HG02973 (cell line): ENCODE measurements around the gene MEX3D.

ENCODE experiments used
- ATAC-seq: cut with Tn5 transposase; IDR thresholded peaks from one replicate; pipeline ENCODE4 v1.9.1; 2021; ENCODE audit warnings: moderate library complexity; ENCODE audit not compliant: unreplicated experiment

MEX3D gene

GRCh38 chr19:1574354-1575136 lies 6.4 kb upstream of the MEX3D start:
- ATAC-seq, result no peak

GRCh38 chr19:1572795-1573194 lies 4.7 kb upstream of the MEX3D start:
- no peak for ATAC-seq

GRCh38 chr19:1571358-1571757 lies 3.2 kb upstream of the MEX3D start:
- no peak for ATAC-seq

- ATAC-seq, result no peak
Observed at GRCh38 chr19:1570836-1571235, 2.7 kb upstream of the MEX3D start.

- no peak for ATAC-seq
Observed at GRCh38 chr19:1569997-1570396, 1.9 kb upstream of the MEX3D start.

- no peak for ATAC-seq
Observed at GRCh38 chr19:1567848-1568227, 287 bp downstream of the MEX3D start.

- ATAC-seq, result no peak
Observed at GRCh38 chr19:1567116-1567847, 843 bp downstream of the MEX3D start.

- no peak for ATAC-seq
Observed at GRCh38 chr19:1566392-1567115, 1.6 kb downstream of the MEX3D start.

- no peak for ATAC-seq
Observed at GRCh38 chr19:1563251-1563650, 4.9 kb downstream of the MEX3D start.

GRCh38 chr19:1561236-1561842 lies 6.8 kb downstream of the MEX3D start:
- ATAC-seq, result no peak

- no peak for ATAC-seq
Observed at GRCh38 chr19:1560286-1560882, 7.7 kb downstream of the MEX3D start.

- no peak for ATAC-seq
Observed at GRCh38 chr19:1558552-1558951, 9.6 kb downstream of the MEX3D start.

GRCh38 chr19:1556390-1557070 lies 11.6 kb downstream of the MEX3D start:
- no peak for ATAC-seq

GRCh38 chr19:1555487-1556389 lies 12.4 kb downstream of the MEX3D start:
- no peak for ATAC-seq

- no peak for ATAC-seq
Observed at GRCh38 chr19:1554968-1555367, 13.2 kb downstream of the MEX3D start.

GRCh38 chr19:1553415-1553814 lies 14.7 kb downstream of the MEX3D start:
- ATAC-seq, result no peak

- no peak for ATAC-seq
Observed at GRCh38 chr19:1551068-1552040, 16.8 kb downstream of the MEX3D start.

- ATAC-seq, result no peak
Observed at GRCh38 chr19:1549332-1549945, 18.7 kb downstream of the MEX3D start.
